GM12878 (cell line): Measurements from ENCODE around the gene TGFBR1. TPM values are rescaled to one million over a fixed set of nuclear protein-coding genes. Genes with fewer than 3 reads are reported as not detected.

Experiments used
- ATAC-seq: fragments of 200-7000 bp; cut with Tn5 transposase; 3 replicates; pipeline ENCODE4 v1.9.1; 2020; ENCODE audit warnings: mild to moderate bottlenecking, moderate library complexity
- BruUV-seq: library from RNA; stranded (reverse); fragments of 400-500 nt; replicated peaks from 2 replicates; lab custom pipeline; 2021; lab: Mats Ljungman, UMichigan
- CTCF ChIA-PET: fragments of 300-600 bp; sonication (Branson Sonifier 250); formaldehyde crosslinking; extraction: SDS; loops from one replicate; lab custom pipeline; 2021; ENCODE audit warnings: inconsistent platforms; lab: Yijun Ruan, JAX
- POLR2A ChIA-PET: fragments of 350-600 bp; formaldehyde crosslinking; extraction: SDS; loops from one replicate; lab custom pipeline; 2021; ENCODE audit warnings: inconsistent platforms; lab: Charles Lee
- RAD21 ChIA-PET: fragments of 300-600 bp; sonication (Branson Sonifier 250); formaldehyde crosslinking; loops from one replicate; lab custom pipeline; 2023; ENCODE audit warnings: antibody characterized with exemption; ENCODE audit not compliant: unreplicated experiment; lab: Charles Lee
- SMC1A ChIA-PET: fragments of 300-600 bp; sonication (Branson Sonifier 250); formaldehyde crosslinking; loops from one replicate; lab custom pipeline; 2023; ENCODE audit not compliant: unreplicated experiment, uncharacterized antibody; lab: Charles Lee
- DNase-seq: peaks from one replicate; pipeline ENCODE4 v3.0.0-alpha.2; 2011; ENCODE audit warnings: low read depth, low spot score
- FAIRE-seq: peaks from 3 replicates; lab custom pipeline; 2011; peaks lifted over from hg19 to GRCh38; lab: Jason Lieb, UNC
- H2AFZ ChIP-seq: 2 replicates; pipeline ENCODE4 v1.6.0; 2011; ENCODE audit warnings: low read depth, low read length, control low read depth; ENCODE audit not compliant: control insufficient read depth
- H3K27ac ChIP-seq: 2 replicates; pipeline ENCODE4 v1.5.1; 2011; ENCODE audit warnings: control low read depth; ENCODE audit not compliant: control insufficient read depth, insufficient read depth
- H3K27me3 ChIP-seq, 2 experiments: replicated peaks in 1 of 2; 2 replicates each; pipeline versions ENCODE4 v1.6.0 to v1.6.1; 2011; ENCODE audit warnings: low read length in 1 of 2; ENCODE audit not compliant: control insufficient read depth in 2 of 2, insufficient read depth in 2 of 2
- H3K36me3 ChIP-seq, 2 experiments: 2 replicates each; pipeline ENCODE4 v1.5.1; 2011; ENCODE audit warnings: low read length in 1 of 2; ENCODE audit not compliant: control insufficient read depth in 2 of 2, insufficient read depth in 2 of 2
- H3K4me1 ChIP-seq: 2 replicates; pipeline ENCODE4 v1.6.1; 2011; ENCODE audit warnings: mild to moderate bottlenecking, low read length, moderate library complexity, mixed read lengths; ENCODE audit not compliant: control insufficient read depth, insufficient read depth
- H3K4me2 ChIP-seq: 2 replicates; pipeline ENCODE4 v1.6.0; 2011; ENCODE audit warnings: control low read depth; ENCODE audit not compliant: control insufficient read depth, insufficient read depth
- H3K4me3 ChIP-seq: fragments of 200-600 bp; sonication (generic); 2 replicates; pipeline ENCODE4 v1.5.1; 2016
- H3K79me2 ChIP-seq: 2 replicates; pipeline ENCODE4 v1.6.0; 2011; ENCODE audit warnings: low read length; ENCODE audit not compliant: control insufficient read depth, insufficient read depth
- H3K9ac ChIP-seq: 2 replicates; pipeline ENCODE4 v1.8.0; 2011; ENCODE audit warnings: low read length, control low read depth, mixed read lengths; ENCODE audit not compliant: control insufficient read depth, insufficient read depth
- H3K9me3 ChIP-seq: replicated peaks from 3 replicates; pipeline ENCODE4 v1.5.1; 2011; ENCODE audit warnings: mild to moderate bottlenecking, low read length; ENCODE audit not compliant: control insufficient read depth, insufficient read depth
- H4K20me1 ChIP-seq: 2 replicates; pipeline ENCODE4 v1.6.0; 2011; ENCODE audit not compliant: control insufficient read depth, insufficient read depth
- ATF2 ChIP-seq: IDR thresholded peaks from 2 replicates; pipeline ENCODE4 v1.6.1; 2012; ENCODE audit warnings: low read length, inconsistent platforms
- DPF2 ChIP-seq: fragments of 450-650 bp; IDR thresholded peaks from 2 replicates; pipeline ENCODE4 v1.6.1; 2017; ENCODE audit warnings: mild to moderate bottlenecking
- HSF1 ChIP-seq: fragments of 150-350 bp; IDR thresholded peaks from 2 replicates; pipeline ENCODE4 v1.6.1; 2014; ENCODE audit warnings: mild to moderate bottlenecking, low read depth, low read length
- LARP7 ChIP-seq: fragments of 450-650 bp; IDR thresholded peaks from 2 replicates; pipeline ENCODE4 v1.6.1; 2017; ENCODE audit warnings: mild to moderate bottlenecking
- NBN ChIP-seq: fragments of 450-650 bp; IDR thresholded peaks from 2 replicates; pipeline ENCODE4 v1.6.1; 2016
- PAX5 ChIP-seq: IDR thresholded peaks from 2 replicates; pipeline ENCODE4 v1.6.1; 2011; ENCODE audit warnings: low read depth, low read length, borderline replicate concordance
- PBX3 ChIP-seq: IDR thresholded peaks from 2 replicates; pipeline ENCODE4 v1.6.1; 2011; ENCODE audit warnings: mild to moderate bottlenecking, low read depth, low read length, moderate library complexity; ENCODE audit not compliant: insufficient replicate concordance
- RAD51 ChIP-seq: fragments of 450-650 bp; IDR thresholded peaks from 2 replicates; pipeline ENCODE4 v1.6.1; 2016; ENCODE audit warnings: moderate library complexity, mild to moderate bottlenecking, inconsistent platforms
- YBX1 ChIP-seq: fragments of 450-650 bp; IDR thresholded peaks from 2 replicates; pipeline ENCODE4 v1.6.1; 2016; ENCODE audit warnings: antibody characterized with exemption
- ZNF687 ChIP-seq: fragments of 450-650 bp; IDR thresholded peaks from 2 replicates; pipeline ENCODE4 v1.6.1; 2017; ENCODE audit warnings: mild to moderate bottlenecking, moderate library complexity
- WGBS: methylation state at CpG from one replicate; pipeline ENCODE4 v1.1.6; 2016; ENCODE audit warnings: low lambda C conversion rate; ENCODE audit not compliant: insufficient replicate concordance, insufficient coverage; ENCODE audit errors: missing lambda C conversion rate; 5-methylcytosine and 5-hydroxymethylcytosine counted together
- in situ Hi-C: fragments of 300-500 bp; cut with MboI; formaldehyde crosslinking; loops from 9 replicates; pipeline ENCODE4 v1.14.3; 2018; ENCODE audit warnings: mixed read lengths
- intact Hi-C: fragments of 100-400 bp; cut with micrococcal nuclease; formaldehyde crosslinking; loops from one replicate; pipeline ENCODE4 v1.14.2; 2022; ENCODE audit not compliant: unreplicated experiment
- polyA plus RNA-seq, 11 experiments: library from polyadenylated mRNA; depleted of rRNA in 4 of 11; unstranded in 6 of 11; stranded (reverse) in 5 of 11; fragments of >200 nt; fragmentation: Nextera tagmentation in 4 of 11; fragmentation: Illumina TruSeq in 1 of 11; extraction: Ambion mirVana in 4 of 11; extraction: Trizol in 1 of 11; gene quantifications; 1 replicate in 1 of 11; 2 replicates in 10 of 11; pipeline versions ENCODE4 v1.2.1 to v1.2.3, GENCODE V29; 2011 to 2016; ENCODE audit warnings: inconsistent platforms in 2 of 11, missing spikeins in 2 of 11, low read depth in 1 of 11
- total RNA-seq, 4 experiments: library from RNA; depleted of rRNA in 3 of 4; stranded (reverse); fragments of >200 nt in 3 of 4; fragmentation: Illumina TruSeq in 1 of 4; extraction: Trizol in 1 of 4; gene quantifications; 2 replicates each; pipeline versions ENCODE4 v1.2.1 to v1.2.3, GENCODE V29; 2013 to 2021

TGFBR1 gene
- total and polyA plus RNA-seq, 10 of the 15 experiments (the other 5 are each of a cell fraction or from before 2014, with no cell fraction given) = 2.9 to 27.2 (median 16.6) TPM

- ChIA-PET CTCF (no interaction called here), SMC1A (no interaction called here), RAD21 (no interaction called here), POLR2A (no interaction called here)
- DNase-seq = no peak
- H3K9me3 ChIP-seq = no peaks in the 10 kb centered on the region
- no TSS peak for BruUV-seq
- no peak overlapping the region for H3K4me3 ChIP-seq
- H3K79me2 ChIP-seq = no peaks in the 10 kb centered on the region
- H3K4me1 ChIP-seq = peaks cover 5% of the 10 kb centered on the region
- no peak overlapping the region for H3K4me2 ChIP-seq
- ATAC-seq = no peak
- H3K36me3 ChIP-seq = no peaks in the 10 kb centered on the region
- TF ChIP-seq HSF1 (no peak), YBX1 (no peak), ATF2 (no peak)
- intact Hi-C loops = no loop called here
- H3K27ac ChIP-seq = no peak overlapping the region
- no peak for FAIRE-seq
- H4K20me1 ChIP-seq = no peaks in the 10 kb centered on the region
- H3K27me3 ChIP-seq = no peaks in the 10 kb centered on the region
- 70% methylated on average over 6 of the region's 6 CpGs for WGBS
- no peak overlapping the region for H3K9ac ChIP-seq
- H2AFZ ChIP-seq = no peak overlapping the region
- in situ Hi-C loops = no loop called here
Observed at GRCh38 chr9:99072040-99072394, 32.9 kb upstream of the TGFBR1 start.

- no peaks in the 10 kb centered on the region for H3K27me3 ChIP-seq
- DNase-seq = no peak
- SMC1A ChIA-PET = interaction anchor here (0.6 kb wide), 1 partner anchor 1828 kb away, joined by 3 read pairs; no protein-coding TSS in a partner anchor
- no peaks in the 10 kb centered on the region for H3K79me2 ChIP-seq
- FAIRE-seq = no peak
- H3K4me1 ChIP-seq = peaks cover 6% of the 10 kb centered on the region
- POLR2A ChIA-PET = interaction anchor here (0.6 to 0.7 kb wide), 2 partner anchors 12 to 34 kb away, joined by 3 read pairs; no protein-coding TSS in a partner anchor
- in situ Hi-C loops (no loop called here), intact Hi-C loops (no loop called here)
- H4K20me1 ChIP-seq = no peaks in the 10 kb centered on the region
- CTCF ChIA-PET = no interaction called here
- no peak overlapping the region for H3K4me3 ChIP-seq
- RAD21 ChIA-PET = no interaction called here
- 47% methylated on average over 2 of the region's 2 CpGs for WGBS
- H3K27ac ChIP-seq = no peak overlapping the region
- no peak for ATAC-seq
- H3K9ac ChIP-seq = no peak overlapping the region
- no peaks in the 10 kb centered on the region for H3K36me3 ChIP-seq
- H2AFZ ChIP-seq = no peak overlapping the region
- no peaks in the 10 kb centered on the region for H3K9me3 ChIP-seq
- no TSS peak for BruUV-seq
- no peak overlapping the region for H3K4me2 ChIP-seq
- no peak for TF ChIP-seq PAX5
- no peak for TF ChIP-seq NBN
- no peak for TF ChIP-seq ZNF687
- TF ChIP-seq DPF2 = no peak
- TF ChIP-seq PBX3 = no peak
- TF ChIP-seq LARP7 = no peak
- no peak for TF ChIP-seq RAD51
Observed at GRCh38 chr9:99073347-99073746, 31.6 kb upstream of the TGFBR1 start.
